HG03354 (cell line): ENCODE results near the gene LTA4H.

Experiments
- ATAC-seq: cut with Tn5 transposase; IDR thresholded peaks from one replicate; pipeline ENCODE4 v1.9.1; 2021; ENCODE audit warnings: mild to moderate bottlenecking; ENCODE audit not compliant: unreplicated experiment, poor library complexity, severe bottlenecking

Gene LTA4H

DNA sequence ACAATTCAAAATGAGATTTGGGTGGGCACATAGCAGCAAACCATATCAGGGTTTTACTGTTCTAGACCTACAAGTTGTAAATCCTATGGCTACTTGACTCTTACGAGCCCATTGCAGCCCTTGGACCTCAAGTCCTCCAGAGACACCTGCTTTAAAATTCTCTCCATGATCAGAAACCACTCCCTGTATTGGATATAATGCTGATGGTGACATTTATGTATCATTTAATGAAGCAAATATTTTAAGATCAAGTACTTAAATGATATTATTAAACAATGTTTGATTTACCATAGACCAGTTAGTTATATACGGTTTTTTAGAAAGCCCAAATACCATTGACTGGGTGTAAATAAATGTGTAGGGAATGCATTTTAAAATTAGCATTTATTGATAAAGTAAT, 68.1 kb downstream of the LTA4H start:
- no peak for ATAC-seq

DNA sequence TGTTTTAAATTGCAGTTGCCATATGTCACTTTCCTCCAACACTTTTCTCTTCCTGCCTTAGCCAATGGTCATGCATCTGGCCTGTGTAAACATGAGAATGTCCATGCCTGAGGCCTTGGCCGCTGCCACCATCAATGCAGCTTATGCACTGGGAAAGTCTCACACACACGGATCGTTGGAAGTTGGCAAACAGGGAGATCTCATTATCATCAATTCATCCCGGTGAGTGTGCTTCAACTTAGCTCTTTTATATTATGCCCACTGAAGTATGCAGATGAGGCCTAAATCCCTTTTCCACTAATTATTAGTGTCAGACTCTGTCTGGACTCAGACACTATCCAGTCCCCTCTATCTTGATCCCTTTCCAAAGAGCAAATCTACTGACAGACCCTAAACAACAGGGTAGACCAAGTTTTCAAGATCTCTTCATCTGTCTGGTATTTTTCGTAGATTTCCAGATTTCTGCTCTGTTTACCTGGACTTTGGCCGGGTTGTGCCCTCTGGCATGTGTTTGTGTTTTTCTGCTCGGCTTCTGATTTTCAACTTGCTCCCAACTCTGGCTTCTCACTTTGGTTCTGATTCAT, 69.0 kb downstream of the LTA4H start:
- ATAC-seq = no peak

- no peak for ATAC-seq
Observed at GRCh38 chr12:95963096-95963495, 72.3 kb downstream of the LTA4H start.

- ATAC-seq = no peak
Observed at GRCh38 chr12:95962222-95962621, 73.2 kb downstream of the LTA4H start.

GRCh38 chr12:95960241-95960640, 75.1 kb downstream of the LTA4H start:
- ATAC-seq = no peak

- no peak for ATAC-seq
Observed at GRCh38 chr12:95959107-95959506, 76.3 kb downstream of the LTA4H start.

- ATAC-seq = no peak
Observed at GRCh38 chr12:95956557-95957145, 78.7 kb downstream of the LTA4H start.

DNA sequence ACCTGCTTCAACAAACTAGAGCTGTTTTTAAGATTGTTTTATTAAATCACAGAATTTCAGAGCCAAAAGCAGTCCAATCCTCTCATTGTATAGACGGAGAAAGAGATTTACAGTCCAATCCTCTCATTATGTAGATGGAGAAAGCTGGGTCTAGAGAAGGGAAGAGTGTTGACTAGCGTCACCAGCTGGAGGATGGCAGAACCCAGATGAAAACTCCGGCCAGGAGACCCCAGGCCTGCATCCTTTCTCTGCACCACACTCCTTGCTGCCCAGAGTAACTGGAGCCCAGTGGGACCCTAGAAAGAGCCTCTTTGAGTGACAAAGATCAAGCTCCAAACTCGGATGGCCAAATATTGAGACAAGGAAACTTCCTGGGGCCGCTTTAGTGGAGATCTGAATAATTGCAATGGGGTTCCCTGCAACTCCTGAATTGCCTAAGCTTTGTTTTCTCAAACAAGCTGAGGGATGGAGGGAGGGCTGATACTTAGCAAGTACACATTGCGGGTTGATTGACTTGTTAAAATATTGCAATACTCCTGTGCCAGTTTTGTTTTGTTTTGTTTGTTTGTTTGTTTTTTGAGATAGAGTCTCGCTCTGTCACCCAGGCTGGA, 79.7 kb downstream of the LTA4H start:
- ATAC-seq = no peak

DNA sequence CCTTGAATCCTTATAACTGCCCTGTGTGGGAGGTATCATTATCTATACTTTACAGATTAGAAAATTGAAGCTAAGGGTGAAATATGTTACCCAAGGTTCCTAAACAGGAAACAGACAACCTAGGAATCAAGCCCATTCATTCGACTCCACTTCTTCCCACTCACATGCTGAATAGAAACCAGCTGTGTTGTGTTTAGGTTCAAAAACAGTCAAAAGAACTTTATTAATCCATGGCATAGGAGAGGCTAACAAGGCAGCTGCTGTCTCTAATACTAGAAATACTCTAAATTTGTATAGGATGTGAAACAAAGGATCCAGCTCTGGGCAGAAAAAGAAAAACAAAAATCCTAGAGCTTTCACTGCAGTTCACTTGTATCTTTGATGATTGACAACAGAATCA, 82.4 kb downstream of the LTA4H start:
- no peak for ATAC-seq

- no peak for ATAC-seq
Observed at GRCh38 chr12:95951515-95951914, 83.9 kb downstream of the LTA4H start.
